BLaER1 treated with 17β-estradiol and CSF1 and Interleukin-3, amounts not matched to agents 10 nM and 100 nM (cell line): ENCODE measurements around the gene HS6ST3.

Experiments used
- H3K27ac ChIP-seq, 11 experiments: shearing (Covaris generic); formaldehyde crosslinking; 2 replicates each; pipeline ENCODE4 v1.8.1; 2022
- H3K27me3 ChIP-seq, 11 experiments: shearing (Covaris generic); formaldehyde crosslinking; 2 replicates each; pipeline ENCODE4 v1.8.1; 2022
- H3K36me3 ChIP-seq, 11 experiments: shearing (Covaris generic); formaldehyde crosslinking; 2 replicates each; pipeline ENCODE4 v1.8.1; 2022
- H3K4me1 ChIP-seq, 10 experiments: shearing (Covaris generic); formaldehyde crosslinking; 2 replicates each; pipeline ENCODE4 v1.8.1; 2022
- H3K4me2 ChIP-seq, 11 experiments: shearing (Covaris generic); formaldehyde crosslinking; 2 replicates each; pipeline ENCODE4 v1.8.1; 2022
- H3K4me3 ChIP-seq, 10 experiments: shearing (Covaris generic); formaldehyde crosslinking; 2 replicates each; pipeline ENCODE4 v1.8.1; 2022
- H3K9ac ChIP-seq, 11 experiments: shearing (Covaris generic); formaldehyde crosslinking; 2 replicates each; pipeline ENCODE4 v1.8.1; 2022
- H3K9me3 ChIP-seq, 11 experiments: shearing (Covaris generic); formaldehyde crosslinking; replicated peaks in 1 of 11; 2 replicates each; pipeline ENCODE4 v1.8.1; 2022
- H4K20me1 ChIP-seq, 11 experiments: shearing (Covaris generic); formaldehyde crosslinking; 2 replicates each; pipeline ENCODE4 v1.8.1; 2022
- Cebpa-rat ChIP-seq, 11 experiments: shearing (Covaris generic); IDR thresholded peaks; 2 replicates each; pipeline ENCODE4 v1.8.1; 2022

HS6ST3 gene

GRCh38 chr13:96796091-96796633 is 706.3 kb downstream of the HS6ST3 start:
- no peak overlapping the region for H3K9ac ChIP-seq
- no peak overlapping the region for H3K27ac ChIP-seq
- H4K20me1 ChIP-seq, result no peaks in the 10 kb centered on the region
- H3K4me2 ChIP-seq, result no peak overlapping the region
- TF ChIP-seq Cebpa-rat (IDR thresholded peaks at IDR 0.05), result no peak
- no peak overlapping the region for H3K4me3 ChIP-seq
- no peaks in the 10 kb centered on the region for H3K36me3 ChIP-seq
- H3K4me1 ChIP-seq, result peaks cover 0 to 16% (median 0%) of the 10 kb centered on the region in 10 experiments; a peak in 4 of 20 replicates
- H3K9me3 ChIP-seq, result no peaks in the 10 kb centered on the region
- no peaks in the 10 kb centered on the region for H3K27me3 ChIP-seq

- peaks cover 0 to 16% (median 0%) of the 10 kb centered on the region in 10 experiments; a peak in 4 of 20 replicates for H3K4me1 ChIP-seq
- H3K9ac ChIP-seq, result no peak overlapping the region
- H3K36me3 ChIP-seq, result no peaks in the 10 kb centered on the region
- H3K27me3 ChIP-seq, result no peaks in the 10 kb centered on the region
- H4K20me1 ChIP-seq, result no peaks in the 10 kb centered on the region
- no peak overlapping the region for H3K4me2 ChIP-seq
- no peak overlapping the region for H3K27ac ChIP-seq
- TF ChIP-seq Cebpa-rat (IDR thresholded peaks at IDR 0.05), result no peak
- no peaks in the 10 kb centered on the region for H3K9me3 ChIP-seq
- H3K4me3 ChIP-seq, result no peak overlapping the region
These were observed 707.2 kb downstream of the HS6ST3 start for GRCh38 chr13:96797136-96797535.

- Histone ChIP-seq H3K4me1 (no peaks in the 10 kb centered on the region), H3K9ac (no peak overlapping the region), H3K27ac (no peak overlapping the region), H4K20me1 (no peaks in the 10 kb centered on the region), H3K36me3 (no peaks in the 10 kb centered on the region), H3K4me3 (no peak overlapping the region), H3K4me2 (no peak overlapping the region), H3K27me3 (no peaks in the 10 kb centered on the region), H3K9me3 (peaks cover 0 to 24% (median 0%) of the 10 kb centered on the region in 11 experiments; a peak in 6 of 22 replicates)
- TF ChIP-seq Cebpa-rat (IDR thresholded peaks at IDR 0.05), result no peak
These were observed 713.7 kb downstream of the HS6ST3 start for GRCh38 chr13:96803456-96804100.

GRCh38 chr13:96804174-96804573 is 714.3 kb downstream of the HS6ST3 start:
- no peak overlapping the region for H3K4me2 ChIP-seq
- H3K4me1 ChIP-seq, result no peaks in the 10 kb centered on the region
- peaks cover 0 to 24% (median 0%) of the 10 kb centered on the region in 11 experiments; a peak in 6 of 22 replicates for H3K9me3 ChIP-seq
- H3K9ac ChIP-seq, result no peak overlapping the region
- no peaks in the 10 kb centered on the region for H4K20me1 ChIP-seq
- no peaks in the 10 kb centered on the region for H3K36me3 ChIP-seq
- H3K27ac ChIP-seq, result no peak overlapping the region
- no peaks in the 10 kb centered on the region for H3K27me3 ChIP-seq
- H3K4me3 ChIP-seq, result no peak overlapping the region
- TF ChIP-seq Cebpa-rat (IDR thresholded peaks at IDR 0.05), result no peak

GRCh38 chr13:96806746-96807145 is 716.8 kb downstream of the HS6ST3 start:
- no peak for TF ChIP-seq Cebpa-rat (IDR thresholded peaks at IDR 0.05)
- no peaks in the 10 kb centered on the region for H3K27me3 ChIP-seq

GRCh38 chr13:96809366-96810096 is 719.6 kb downstream of the HS6ST3 start:
- no peaks in the 10 kb centered on the region for H3K4me1 ChIP-seq
- H3K27ac ChIP-seq, result no peak overlapping the region
- H3K4me2 ChIP-seq, result no peak overlapping the region
- no peak overlapping the region for H3K4me3 ChIP-seq
- no peaks in the 10 kb centered on the region for H3K27me3 ChIP-seq
- H4K20me1 ChIP-seq, result no peaks in the 10 kb centered on the region
- H3K9ac ChIP-seq, result no peak overlapping the region
- H3K9me3 ChIP-seq, result peaks cover 10 to 34% (median 19%) of the 10 kb centered on the region in 11 experiments; a peak in 20 of 22 replicates
- TF ChIP-seq Cebpa-rat (IDR thresholded peaks at IDR 0.05), result no peak
- no peaks in the 10 kb centered on the region for H3K36me3 ChIP-seq

More at GRCh38 chr13:96806746-96807145, 716.8 kb downstream of the HS6ST3 start:
- peaks cover 0 to 24% (median 0%) of the 10 kb centered on the region in 11 experiments; a peak in 6 of 22 replicates for H3K9me3 ChIP-seq
- no peak overlapping the region for H3K4me3 ChIP-seq
- H3K27ac ChIP-seq, result no peak overlapping the region
- H4K20me1 ChIP-seq, result no peaks in the 10 kb centered on the region
- H3K4me1 ChIP-seq, result no peaks in the 10 kb centered on the region
- no peak overlapping the region for H3K9ac ChIP-seq
- H3K4me2 ChIP-seq, result no peak overlapping the region
- H3K36me3 ChIP-seq, result no peaks in the 10 kb centered on the region

GRCh38 chr13:96810104-96810503 is 720.2 kb downstream of the HS6ST3 start:
- H3K4me2 ChIP-seq, result no peak overlapping the region

GRCh38 chr13:96811049-96811448 is 721.1 kb downstream of the HS6ST3 start:
- Histone ChIP-seq H3K4me2 (no peak overlapping the region), H3K27ac (no peak overlapping the region), H3K27me3 (no peaks in the 10 kb centered on the region), H3K9ac (no peak overlapping the region), H4K20me1 (no peaks in the 10 kb centered on the region), H3K4me3 (no peak overlapping the region), H3K9me3 (peaks cover 12 to 28% (median 23%) of the 10 kb centered on the region in 11 experiments; a peak in 19 of 22 replicates), H3K36me3 (no peaks in the 10 kb centered on the region), H3K4me1 (no peaks in the 10 kb centered on the region)
- TF ChIP-seq Cebpa-rat (IDR thresholded peaks at IDR 0.05), result no peak

More at GRCh38 chr13:96810104-96810503, 720.2 kb downstream of the HS6ST3 start:
- no peak overlapping the region for H3K4me3 ChIP-seq
- no peaks in the 10 kb centered on the region for H3K36me3 ChIP-seq
- H4K20me1 ChIP-seq, result no peaks in the 10 kb centered on the region
- no peaks in the 10 kb centered on the region for H3K27me3 ChIP-seq
- H3K27ac ChIP-seq, result no peak overlapping the region
- TF ChIP-seq Cebpa-rat (IDR thresholded peaks at IDR 0.05), result no peak
- H3K9me3 ChIP-seq, result peaks cover 16 to 34% (median 20%) of the 10 kb centered on the region in 11 experiments; a peak in 20 of 22 replicates
- no peak overlapping the region for H3K9ac ChIP-seq
- no peaks in the 10 kb centered on the region for H3K4me1 ChIP-seq

GRCh38 chr13:96816261-96816660 is 726.4 kb downstream of the HS6ST3 start:
- no peak overlapping the region for H3K27ac ChIP-seq
- TF ChIP-seq Cebpa-rat (IDR thresholded peaks at IDR 0.05), result no peak
- no peak overlapping the region for H3K4me2 ChIP-seq

More at GRCh38 chr13:96816261-96816660, 726.4 kb downstream of the HS6ST3 start:
- Histone ChIP-seq H3K9ac (no peak overlapping the region), H4K20me1 (no peaks in the 10 kb centered on the region), H3K4me1 (no peaks in the 10 kb centered on the region), H3K9me3 (peaks cover 12 to 27% (median 23%) of the 10 kb centered on the region in 11 experiments; a peak in 18 of 22 replicates), H3K27me3 (no peaks in the 10 kb centered on the region), H3K4me3 (no peak overlapping the region), H3K36me3 (no peaks in the 10 kb centered on the region)
